Liver (tissue), 9 donors: Measurements from ENCODE around the gene GM2A. TPM values are rescaled to one million over a fixed set of nuclear protein-coding genes. Genes with fewer than 3 reads are reported as not detected.

Experiments
- DNase-seq: peaks from one replicate; pipeline ENCODE4 v3.0.0-alpha.2; 2017; ENCODE audit warnings: low spot score
- H3K27ac ChIP-seq, 2 donors: one replicate each; pipeline ENCODE4 v1.7.0; 2013; ENCODE audit warnings: inconsistent platforms in 2 of 2, low read length in 2 of 2, control low read depth in 1 of 2, low read depth in 1 of 2, mild to moderate bottlenecking in 1 of 2
- H3K27me3 ChIP-seq, 4 donors: one replicate each; pipeline versions ENCODE4 v1.6.1 to v1.7.0; 2013; ENCODE audit warnings: low read length in 3 of 4, inconsistent platforms in 1 of 4, mild to moderate bottlenecking in 1 of 4, moderate library complexity in 1 of 4; ENCODE audit not compliant: control insufficient read depth in 4 of 4, insufficient read depth in 4 of 4
- H3K36me3 ChIP-seq, 4 donors: one replicate each; pipeline versions ENCODE4 v1.6.1 to v1.7.0; 2013; ENCODE audit warnings: low read length in 3 of 4, mild to moderate bottlenecking in 3 of 4, low read depth in 1 of 4, moderate library complexity in 1 of 4; ENCODE audit not compliant: control insufficient read depth in 4 of 4, insufficient read depth in 3 of 4
- H3K4me1 ChIP-seq, 4 donors: one replicate each; pipeline versions ENCODE4 v1.6.1 to v1.7.0; 2013; ENCODE audit warnings: low read length in 3 of 4, mild to moderate bottlenecking in 3 of 4, moderate library complexity in 1 of 4; ENCODE audit not compliant: control insufficient read depth in 4 of 4, insufficient read depth in 4 of 4
- H3K4me3 ChIP-seq, 3 donors: one replicate each; pipeline versions ENCODE4 v1.6.1 to v1.7.0; 2013; ENCODE audit warnings: low read length in 3 of 3, control low read depth in 1 of 3, low read depth in 1 of 3, mild to moderate bottlenecking in 1 of 3
- H3K9ac ChIP-seq, 2 donors: one replicate each; pipeline ENCODE4 v1.7.0; 2013; ENCODE audit warnings: low read length in 2 of 2, mild to moderate bottlenecking in 2 of 2, moderate library complexity in 2 of 2, control low read depth in 1 of 2, low read depth in 1 of 2
- H3K9me3 ChIP-seq, 4 donors: one replicate each; pipeline versions ENCODE4 v1.6.1 to v1.7.0; 2013; ENCODE audit warnings: low read length in 3 of 4; ENCODE audit not compliant: control insufficient read depth in 4 of 4
- ATF3 ChIP-seq: IDR thresholded peaks from 2 replicates; pipeline ENCODE4 v1.6.1; 2016; ENCODE audit warnings: antibody characterized with exemption
- CTCF ChIP-seq: fragments of 150-350 bp; IDR thresholded peaks from 2 replicates; pipeline ENCODE4 v1.5.1; 2017; ENCODE audit warnings: improper control_type of control experiment, low read depth, low read length; ENCODE audit not compliant: missing input control
- EGR1 ChIP-seq, 2 donors: IDR thresholded peaks; 2 replicates each; pipeline ENCODE4 v1.6.1; 2016 to 2018; ENCODE audit warnings: antibody characterized with exemption in 2 of 2, low read depth in 2 of 2
- FOXA1 ChIP-seq: IDR thresholded peaks from 2 replicates; pipeline ENCODE4 v1.6.1; 2016; ENCODE audit warnings: antibody characterized with exemption
- FOXA2 ChIP-seq: IDR thresholded peaks from 2 replicates; pipeline ENCODE4 v1.6.1; 2016; ENCODE audit warnings: antibody characterized with exemption
- GABPA ChIP-seq, 2 donors: IDR thresholded peaks in 1 of 2; conservative IDR thresholded peaks in 1 of 2; 2 replicates each; pipeline ENCODE4 v1.6.1; 2016; ENCODE audit warnings: antibody characterized with exemption in 2 of 2, mild to moderate bottlenecking in 1 of 2, moderate library complexity in 1 of 2
- HNF4A ChIP-seq, 2 donors: conservative IDR thresholded peaks; 2 replicates each; pipeline ENCODE4 v1.6.1; 2016; ENCODE audit warnings: antibody characterized with exemption in 2 of 2, mild to moderate bottlenecking in 2 of 2
- HNF4G ChIP-seq: IDR thresholded peaks from 2 replicates; pipeline ENCODE4 v1.6.1; 2016; ENCODE audit warnings: antibody characterized with exemption
- MAX ChIP-seq: IDR thresholded peaks from 2 replicates; pipeline ENCODE4 v1.6.1; 2016; ENCODE audit warnings: antibody characterized with exemption
- NR2F2 ChIP-seq: IDR thresholded peaks from 2 replicates; pipeline ENCODE4 v1.6.1; 2016; ENCODE audit warnings: antibody characterized with exemption
- RAD21 ChIP-seq, 2 donors: IDR thresholded peaks; 2 replicates each; pipeline ENCODE4 v1.6.1; 2016; ENCODE audit warnings: antibody characterized with exemption in 2 of 2, mild to moderate bottlenecking in 2 of 2
- REST ChIP-seq: IDR thresholded peaks from 2 replicates; pipeline ENCODE4 v1.6.1; 2016; ENCODE audit warnings: antibody characterized with exemption, mild to moderate bottlenecking
- SP1 ChIP-seq: IDR thresholded peaks from 2 replicates; pipeline ENCODE4 v1.6.1; 2018; ENCODE audit warnings: antibody characterized with exemption, mild to moderate bottlenecking
- YY1 ChIP-seq: IDR thresholded peaks from 2 replicates; pipeline ENCODE4 v1.6.1; 2016; ENCODE audit warnings: antibody characterized with exemption, mild to moderate bottlenecking
- ZBTB33 ChIP-seq: IDR thresholded peaks from 2 replicates; pipeline ENCODE4 v1.6.1; 2016; ENCODE audit warnings: antibody characterized with exemption
- WGBS: extraction: QIAGEN DNeasy Blood & Tissue Kit; methylation state at CpG from one replicate; pipeline ENCODE4 v1.1.7; 2013; 5-methylcytosine and 5-hydroxymethylcytosine counted together
- polyA plus RNA-seq, 2 donors: library from polyadenylated mRNA; stranded (reverse) in 1 of 2; unstranded in 1 of 2; fragments of 200-250 nt in 1 of 2; fragments of >200 nt in 1 of 2; fragmentation: Nextera tagmentation in 1 of 2; extraction: Ambion mirVana in 1 of 2; gene quantifications; one replicate each; pipeline versions ENCODE4 v1.2.1 to v1.2.3, GENCODE V29; 2013 to 2015
- total RNA-seq, 2 donors: library from RNA; depleted of rRNA; stranded (reverse); fragments of >200 nt; gene quantifications; one replicate each; pipeline ENCODE4 v1.2.3, GENCODE V29; 2014
- donor health status: healthy.
- donor health status: healthy.
- donor health status: healthy.
- donor health status: healthy.
- donor health status: healthy.

Gene GM2A
- total and polyA plus RNA-seq, 4 donors: 4.1 to 14.5 (median 10.6) TPM

- Histone ChIP-seq H3K27ac (no peak overlapping the region), H3K9me3 (no peaks in the 10 kb centered on the region), H3K27me3 (no peaks in the 10 kb centered on the region), H3K4me3 (no peak overlapping the region), H3K9ac (no peak overlapping the region), H3K36me3 (no peaks in the 10 kb centered on the region), H3K4me1 (no peaks in the 10 kb centered on the region)
- DNase-seq: no peak
- TF ChIP-seq REST (no peak), HNF4A (conservative IDR thresholded peaks at IDR 0.05) (no peak), GABPA (IDR thresholded peaks at IDR 0.05 in 1 of 2, conservative IDR thresholded peaks at IDR 0.05 in 1 of 2) (no peak), RAD21 (IDR thresholded peaks at IDR 0.05) (no peak), MAX (no peak), ATF3 (no peak), SP1 (no peak)
- 91% methylated on average over 2 of the region's 2 CpGs for WGBS
These were observed 27.5 kb downstream of the GM2A start for GRCh38 chr5:151280443-151280842.

GRCh38 chr5:151281001-151281639 lies 28.1 kb downstream of the GM2A start:
- Histone ChIP-seq H3K9ac (no peak overlapping the region), H3K27ac (no peak overlapping the region), H3K27me3 (no peaks in the 10 kb centered on the region), H3K4me1 (no peaks in the 10 kb centered on the region), H3K36me3 (no peaks in the 10 kb centered on the region), H3K4me3 (no peak overlapping the region), H3K9me3 (no peaks in the 10 kb centered on the region)
- no peak for DNase-seq
- WGBS: 95% methylated on average over 13 of the region's 13 CpGs
- TF ChIP-seq SP1: no peak
- TF ChIP-seq NR2F2: no peak
- no peak for TF ChIP-seq GABPA (IDR thresholded peaks at IDR 0.05 in 1 of 2, conservative IDR thresholded peaks at IDR 0.05 in 1 of 2)
- TF ChIP-seq ATF3: no peak
- no peak for TF ChIP-seq REST
- no peak for TF ChIP-seq CTCF
- no peak for TF ChIP-seq EGR1 (IDR thresholded peaks at IDR 0.05; ENCODE audit: low read depth in 2 of 2)
- TF ChIP-seq FOXA1: no peak
- TF ChIP-seq RAD21 (IDR thresholded peaks at IDR 0.05): no peak
- TF ChIP-seq FOXA2: no peak
- TF ChIP-seq YY1: no peak
- TF ChIP-seq HNF4G: no peak
- no peak for TF ChIP-seq ZBTB33
- TF ChIP-seq MAX: no peak
